ENCODE data around the gene MYH15.

Gene MYH15

GRCh38 chr3:108472001-108472591 lies 38.3 kb downstream of the MYH15 start:
- ChIA-PET CTCF (interaction anchor here (1.6 kb wide), 1 partner anchor 12 kb away, joined by 3 read pairs; no protein-coding TSS in a partner anchor), POLR2A (no interaction called here)
- DNase-seq (ENCODE audit: extremely low spot score), result no peak
- TF ChIP-seq LEF1 (IDR thresholded peaks at IDR 0.05; ENCODE audit: borderline replicate concordance) (no peak), ARNT (IDR thresholded peaks at IDR 0.05) (no peak), FOXA1 (IDR thresholded peaks at IDR 0.05) (no peak), NFRKB (IDR thresholded peaks at IDR 0.05) (no peak)

- ChIA-PET CTCF (interaction anchor here (1.6 kb wide), 1 partner anchor 11 kb away, joined by 3 read pairs; no protein-coding TSS in a partner anchor), POLR2A (no interaction called here)
- DNase-seq (ENCODE audit: extremely low spot score), result no peak
- no peak for TF ChIP-seq CTBP1 (IDR thresholded peaks at IDR 0.05; ENCODE audit: borderline replicate concordance)
- no peak for TF ChIP-seq PKNOX1 (IDR thresholded peaks at IDR 0.05)
- TF ChIP-seq ARNT (IDR thresholded peaks at IDR 0.05), result no peak
- TF ChIP-seq L3MBTL2 (conservative IDR thresholded peaks at IDR 0.05), result no peak
- TF ChIP-seq NFRKB (IDR thresholded peaks at IDR 0.05), result no peak
- TF ChIP-seq FOXM1 (IDR thresholded peaks at IDR 0.05; ENCODE audit: borderline replicate concordance), result no peak
- no peak for TF ChIP-seq FOXK2 (IDR thresholded peaks at IDR 0.05)
- TF ChIP-seq ELF4 (IDR thresholded peaks at IDR 0.05), result no peak
- no peak for TF ChIP-seq SP1 (IDR thresholded peaks at IDR 0.05)
- no peak for TF ChIP-seq ZNF384 (IDR thresholded peaks at IDR 0.05)
- TF ChIP-seq TARDBP (IDR thresholded peaks at IDR 0.05), result no peak
- no peak for TF ChIP-seq BHLHE40 (IDR thresholded peaks at IDR 0.05; ENCODE audit: borderline replicate concordance)
Measured at GRCh38 chr3:108471426-108471825, 39.0 kb downstream of the MYH15 start.

- ChIA-PET POLR2A (no interaction called here), CTCF (no interaction called here)
- no peak for DNase-seq (ENCODE audit: extremely low spot score)
- no peak for TF ChIP-seq LEF1 (IDR thresholded peaks at IDR 0.05; ENCODE audit: borderline replicate concordance)
- no peak for TF ChIP-seq FOXM1 (IDR thresholded peaks at IDR 0.05; ENCODE audit: borderline replicate concordance)
- no peak for TF ChIP-seq BHLHE40 (IDR thresholded peaks at IDR 0.05; ENCODE audit: borderline replicate concordance)
- no peak for TF ChIP-seq L3MBTL2 (conservative IDR thresholded peaks at IDR 0.05)
- TF ChIP-seq FOXA1 (IDR thresholded peaks at IDR 0.05), result no peak
- TF ChIP-seq ZNF384 (IDR thresholded peaks at IDR 0.05), result no peak
Measured at GRCh38 chr3:108469126-108469525, 41.3 kb downstream of the MYH15 start.

- POLR2A ChIA-PET, result no interaction called here
- TF ChIP-seq HDGF (IDR thresholded peaks at IDR 0.05; ENCODE audit: borderline replicate concordance) (no peak), NFRKB (IDR thresholded peaks at IDR 0.05) (no peak), L3MBTL2 (conservative IDR thresholded peaks at IDR 0.05) (no peak), PKNOX1 (IDR thresholded peaks at IDR 0.05) (no peak), SUZ12 (IDR thresholded peaks at IDR 0.05) (no peak), LEF1 (IDR thresholded peaks at IDR 0.05; ENCODE audit: borderline replicate concordance) (no peak), ARNT (IDR thresholded peaks at IDR 0.05) (no peak), SP1 (IDR thresholded peaks at IDR 0.05) (no peak), FOXA1 (IDR thresholded peaks at IDR 0.05) (no peak), FOXM1 (IDR thresholded peaks at IDR 0.05; ENCODE audit: borderline replicate concordance) (no peak), BHLHE40 (IDR thresholded peaks at IDR 0.05; ENCODE audit: borderline replicate concordance) (no peak), ELF4 (IDR thresholded peaks at IDR 0.05) (no peak), FOXK2 (IDR thresholded peaks at IDR 0.05) (no peak), CTBP1 (IDR thresholded peaks at IDR 0.05; ENCODE audit: borderline replicate concordance) (no peak), TARDBP (IDR thresholded peaks at IDR 0.05) (no peak)
- no peak for DNase-seq (ENCODE audit: extremely low spot score)
- CTCF ChIA-PET, result no interaction called here
Measured at GRCh38 chr3:108468577-108468976, 41.8 kb downstream of the MYH15 start.

- ChIA-PET POLR2A (no interaction called here), CTCF (no interaction called here)
- TF ChIP-seq FOXM1 (IDR thresholded peaks at IDR 0.05; ENCODE audit: borderline replicate concordance) (no peak), CTBP1 (IDR thresholded peaks at IDR 0.05; ENCODE audit: borderline replicate concordance) (no peak), ELF4 (IDR thresholded peaks at IDR 0.05) (no peak), FOXK2 (IDR thresholded peaks at IDR 0.05) (no peak), L3MBTL2 (conservative IDR thresholded peaks at IDR 0.05) (no peak), SP1 (IDR thresholded peaks at IDR 0.05) (no peak), BHLHE40 (IDR thresholded peaks at IDR 0.05; ENCODE audit: borderline replicate concordance) (no peak), NFRKB (IDR thresholded peaks at IDR 0.05) (no peak), SUZ12 (IDR thresholded peaks at IDR 0.05) (no peak), FOXA1 (IDR thresholded peaks at IDR 0.05) (no peak), ARNT (IDR thresholded peaks at IDR 0.05) (no peak), HDGF (IDR thresholded peaks at IDR 0.05; ENCODE audit: borderline replicate concordance) (no peak)
- no peak for DNase-seq (ENCODE audit: extremely low spot score)
Measured at GRCh38 chr3:108462899-108463298, 47.5 kb downstream of the MYH15 start.

- no peak for TF ChIP-seq HDGF (IDR thresholded peaks at IDR 0.05; ENCODE audit: borderline replicate concordance)
- no peak for TF ChIP-seq PKNOX1 (IDR thresholded peaks at IDR 0.05)
- no peak for TF ChIP-seq FOXM1 (IDR thresholded peaks at IDR 0.05; ENCODE audit: borderline replicate concordance)
- no peak for TF ChIP-seq ELF4 (IDR thresholded peaks at IDR 0.05)
- TF ChIP-seq ZNF384 (IDR thresholded peaks at IDR 0.05), result no peak
- TF ChIP-seq SP1 (IDR thresholded peaks at IDR 0.05), result no peak
- TF ChIP-seq FOXA1 (IDR thresholded peaks at IDR 0.05), result no peak
- no peak for TF ChIP-seq ARNT (IDR thresholded peaks at IDR 0.05)
- TF ChIP-seq CTBP1 (IDR thresholded peaks at IDR 0.05; ENCODE audit: borderline replicate concordance), result no peak
- TF ChIP-seq L3MBTL2 (conservative IDR thresholded peaks at IDR 0.05), result no peak
- no peak for TF ChIP-seq LEF1 (IDR thresholded peaks at IDR 0.05; ENCODE audit: borderline replicate concordance)
- no peak for TF ChIP-seq FOXK2 (IDR thresholded peaks at IDR 0.05)
- TF ChIP-seq NFRKB (IDR thresholded peaks at IDR 0.05), result no peak
- no peak for TF ChIP-seq TARDBP (IDR thresholded peaks at IDR 0.05)
- no peak for TF ChIP-seq BHLHE40 (IDR thresholded peaks at IDR 0.05; ENCODE audit: borderline replicate concordance)
- TF ChIP-seq SUZ12 (IDR thresholded peaks at IDR 0.05), result no peak
- POLR2A ChIA-PET, result no interaction called here
- CTCF ChIA-PET, result no interaction called here
- no peak for DNase-seq (ENCODE audit: extremely low spot score)
Measured at GRCh38 chr3:108461661-108462111, 48.7 kb downstream of the MYH15 start.
